ENCODE results near the gene CUBN. TPM values are rescaled to one million over a fixed set of nuclear protein-coding genes. Genes with fewer than 3 reads are reported as not detected.

Gene CUBN
- total RNA-seq, 2 donors from 2014 or later: 0.75 to 1.3 TPM

- Histone ChIP-seq H3K4me3 (ENCODE audit: low read length) (no peak overlapping the region), H3K9ac (ENCODE audit: extremely low read depth, low read length, poor library complexity, severe bottlenecking) (no peak overlapping the region), H3K4me1 (ENCODE audit: control insufficient read depth, insufficient read depth, low read length) (no peaks in the 10 kb centered on the region), H3K27me3 (ENCODE audit: control insufficient read depth, insufficient read depth, low read length, poor library complexity, severe bottlenecking) (no peaks in the 10 kb centered on the region), H3K36me3 (ENCODE audit: control insufficient read depth, insufficient read depth, low read length) (no peaks in the 10 kb centered on the region), H3K27ac (ENCODE audit: low read depth, low read length) (no peak overlapping the region), H3K9me3 (ENCODE audit: control insufficient read depth, low read length) (no peaks in the 10 kb centered on the region)
- whole genome bisulfite sequencing, 2 experiments (ENCODE audit: insufficient coverage in 1 of 2, insufficient read length in 1 of 2): 69 to 87% methylated on average over 4 to 7 of the region's 7 CpGs
- Mint-ChIP-seq H3K36me3 (ENCODE audit: low read depth) (no peaks in the 10 kb centered on the region), H3K27me3 (ENCODE audit: insufficient read depth) (no peaks in the 10 kb centered on the region), H3K27ac (no peak overlapping the region), H3K4me3 (no peak overlapping the region), H3K9me3 (no peaks in the 10 kb centered on the region), H3K4me1 (peaks cover 5% of the 10 kb centered on the region)
- no peak for TF ChIP-seq CTCF (conservative IDR thresholded peaks at IDR 0.05)
- no peak for DNase-seq
Measured at GRCh38 chr10:17041626-17042520, 87.7 kb downstream of the CUBN start.

GRCh38 chr10:17038627-17039026, 91.0 kb downstream of the CUBN start:
- no peaks in the 10 kb centered on the region for H3K36me3 Mint-ChIP-seq (ENCODE audit: low read depth)
- no peaks in the 10 kb centered on the region for H3K27me3 ChIP-seq (ENCODE audit: control insufficient read depth, insufficient read depth, low read length, poor library complexity, severe bottlenecking)
- TF ChIP-seq CTCF (conservative IDR thresholded peaks at IDR 0.05): no peak
- no peak overlapping the region for H3K27ac Mint-ChIP-seq
- no peak for DNase-seq
- H3K36me3 ChIP-seq (ENCODE audit: control insufficient read depth, insufficient read depth, low read length): no peaks in the 10 kb centered on the region
- no peaks in the 10 kb centered on the region for H3K4me1 ChIP-seq (ENCODE audit: control insufficient read depth, insufficient read depth, low read length)
- H3K4me3 Mint-ChIP-seq: no peak overlapping the region
- 85 to 94% methylated on average over 4 to 5 of the region's 5 CpGs for WGBS, 2 experiments (ENCODE audit: insufficient coverage in 1 of 2, insufficient read length in 1 of 2)
- H3K9me3 ChIP-seq (ENCODE audit: control insufficient read depth, low read length): no peaks in the 10 kb centered on the region
- H3K27me3 Mint-ChIP-seq (ENCODE audit: insufficient read depth): no peaks in the 10 kb centered on the region
- H3K9me3 Mint-ChIP-seq: no peaks in the 10 kb centered on the region
- no peak overlapping the region for H3K9ac ChIP-seq (ENCODE audit: extremely low read depth, low read length, poor library complexity, severe bottlenecking)
- no peak overlapping the region for H3K4me3 ChIP-seq (ENCODE audit: low read length)
- H3K4me1 Mint-ChIP-seq: peaks cover 5% of the 10 kb centered on the region
- no peak overlapping the region for H3K27ac ChIP-seq (ENCODE audit: low read depth, low read length)

GRCh38 chr10:17037910-17038309, 91.7 kb downstream of the CUBN start:
- Histone ChIP-seq H3K27me3 (ENCODE audit: control insufficient read depth, insufficient read depth, low read length, poor library complexity, severe bottlenecking) (no peaks in the 10 kb centered on the region), H3K9ac (ENCODE audit: extremely low read depth, low read length, poor library complexity, severe bottlenecking) (no peak overlapping the region), H3K4me3 (ENCODE audit: low read length) (no peak overlapping the region), H3K9me3 (ENCODE audit: control insufficient read depth, low read length) (no peaks in the 10 kb centered on the region), H3K27ac (ENCODE audit: low read depth, low read length) (no peak overlapping the region), H3K4me1 (ENCODE audit: control insufficient read depth, insufficient read depth, low read length) (no peaks in the 10 kb centered on the region), H3K36me3 (ENCODE audit: control insufficient read depth, insufficient read depth, low read length) (no peaks in the 10 kb centered on the region)
- H3K36me3 Mint-ChIP-seq (ENCODE audit: low read depth): no peaks in the 10 kb centered on the region
- no peak for TF ChIP-seq CTCF (conservative IDR thresholded peaks at IDR 0.05)
- no peak overlapping the region for H3K27ac Mint-ChIP-seq
- H3K9me3 Mint-ChIP-seq: no peaks in the 10 kb centered on the region
- no peak for DNase-seq
- H3K4me1 Mint-ChIP-seq: peaks cover 5% of the 10 kb centered on the region
- no peaks in the 10 kb centered on the region for H3K27me3 Mint-ChIP-seq (ENCODE audit: insufficient read depth)
- WGBS, 2 experiments (ENCODE audit: insufficient coverage in 1 of 2, insufficient read length in 1 of 2): 91 to 95% methylated on average over 6 of the region's 6 CpGs
- no peak overlapping the region for H3K4me3 Mint-ChIP-seq

Data from endodermal cell (in vitro differentiated cells).